Measurements from ENCODE around the gene STK36. TPM values are rescaled to one million over a fixed set of nuclear protein-coding genes. Genes with fewer than 3 reads are reported as not detected.
A peak's percentile ranks its signal among the peaks of the same experiment; 100 is the strongest.

Gene STK36
- total RNA-seq, 1 donor from 2014 or later = 9.0 TPM

DNA sequence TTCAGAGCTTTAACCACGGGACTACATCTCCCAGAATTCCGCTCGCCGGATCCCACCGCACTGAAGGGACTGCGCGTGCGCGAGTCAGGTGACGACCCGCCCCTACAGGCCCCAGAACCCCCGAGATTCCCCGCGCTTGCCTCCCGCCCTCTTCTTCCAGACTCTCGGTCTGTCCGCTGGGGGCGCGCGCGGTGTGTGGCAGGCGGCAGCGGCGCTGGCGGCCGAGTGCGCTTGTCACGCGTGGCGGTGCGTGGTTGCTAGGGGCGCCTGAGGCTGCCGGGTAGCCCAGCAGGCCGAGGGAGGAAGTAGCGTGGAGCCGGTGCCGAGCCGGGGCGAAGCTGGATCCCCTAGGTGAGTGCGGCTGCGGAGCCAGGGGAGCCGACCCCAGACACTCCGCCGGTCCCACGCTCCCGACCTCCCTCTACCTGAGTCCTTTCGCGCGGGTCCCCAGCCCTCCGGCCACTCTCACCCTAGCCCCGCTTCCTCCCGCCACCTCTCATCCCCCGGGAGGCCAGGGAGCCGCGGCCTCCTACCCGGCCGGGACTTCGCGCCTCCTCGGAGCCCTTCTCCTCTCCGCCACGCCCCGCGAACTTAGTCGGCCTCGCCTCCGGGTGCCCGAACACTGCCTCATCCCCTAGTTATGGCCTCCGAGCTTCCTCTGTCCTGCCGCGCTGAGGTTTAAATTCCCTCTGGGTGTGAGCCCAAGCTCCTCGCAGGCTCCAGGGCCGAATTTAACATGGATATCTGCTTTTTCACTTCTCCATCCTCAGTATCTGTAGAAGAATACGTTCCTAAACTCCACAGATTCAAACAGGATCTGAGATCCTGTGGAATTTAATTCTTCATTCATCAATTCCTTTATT is 39.0 kb downstream of the STK36 start, which contains the start of gene TTLL4:
TSS of gene TTLL4 (plus strand) at position 149 of the 863 bp plus-strand sequence. CDS start 26,842 bp downstream, outside the sequence.
- intact Hi-C loops (cut with DNase I) = loop anchor here (1.0 to 5.0 kb wide), 3 partner anchors 71 to 136 kb away; partner anchors contain the start of genes CYP27A1 and PRKAG3
- DNase-seq (ENCODE audit: low spot score) = peak; percentile 99

DNA sequence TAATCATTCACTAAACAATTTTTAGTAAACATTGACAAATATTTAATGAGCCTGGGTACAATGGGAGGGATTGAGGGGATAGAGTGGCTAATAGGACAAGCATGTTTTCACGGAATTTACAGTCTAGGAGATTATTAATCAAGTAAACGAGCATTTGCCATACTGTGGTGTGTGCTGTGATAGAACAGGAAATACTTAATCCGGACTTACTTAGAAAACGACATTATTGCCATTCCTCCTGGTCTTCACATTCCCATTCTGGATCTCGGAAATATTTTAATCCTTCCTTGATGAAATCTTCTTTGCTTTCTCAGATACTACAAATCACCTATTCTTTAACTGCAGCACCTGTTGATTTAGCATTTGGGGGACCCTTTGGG is 39.7 kb downstream of the STK36 start:
- no peak for DNase-seq (ENCODE audit: low spot score)
- intact Hi-C loops (cut with DNase I) = loop anchor here (1.0 to 5.0 kb wide), 3 partner anchors 71 to 136 kb away; partner anchors contain the start of genes CYP27A1 and PRKAG3

DNA sequence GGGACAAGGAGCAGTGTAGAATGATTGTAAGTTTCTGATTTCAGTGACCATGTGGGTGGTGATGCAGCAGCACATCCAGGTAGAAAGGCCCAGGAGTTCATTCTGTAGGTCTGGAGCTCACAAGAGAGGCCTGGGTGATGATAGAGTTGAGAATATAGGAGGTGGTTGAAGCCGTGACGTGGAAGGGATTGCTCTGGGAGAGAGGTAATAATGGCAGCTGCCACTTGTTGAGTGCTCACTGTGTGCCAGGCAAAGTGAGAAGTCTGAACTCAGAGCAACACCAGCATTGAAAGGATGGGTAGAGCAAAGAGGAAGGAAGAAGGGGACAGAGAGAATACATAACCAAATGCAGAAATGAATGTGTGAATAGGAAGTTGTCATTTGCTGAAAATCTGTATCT is 42.0 kb downstream of the STK36 start:
- DNase-seq (ENCODE audit: low spot score) = no peak
- intact Hi-C loops (cut with DNase I) = loop anchor here (5.0 kb wide), 2 partner anchors 68 to 118 kb away; partner anchors contain the start of genes CYP27A1 and PRKAG3

GRCh38 chr2:218716070-218716469 is 44.2 kb downstream of the STK36 start:
- DNase-seq (ENCODE audit: low spot score) = no peak
- intact Hi-C loops (cut with DNase I) = no loop called here

DNA sequence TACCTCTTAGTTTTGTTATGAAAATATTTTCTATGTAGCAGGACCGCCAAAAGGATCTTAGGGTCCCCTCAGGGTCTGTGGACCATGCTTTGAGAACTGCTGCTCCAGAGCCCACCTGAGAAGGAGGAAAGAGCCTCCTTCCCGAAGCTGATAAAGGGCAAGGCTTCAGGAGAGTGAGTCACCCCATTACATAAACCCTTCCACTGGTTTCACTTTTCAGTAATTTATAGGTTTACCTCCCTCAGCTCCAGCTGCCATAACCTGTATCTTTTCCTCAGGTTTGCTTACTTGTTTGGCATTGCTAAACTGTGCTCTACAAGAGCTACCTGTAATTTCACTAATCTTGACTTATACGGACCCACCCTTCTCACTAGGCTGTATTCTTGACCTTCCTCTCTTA is 45.4 kb downstream of the STK36 start:
- intact Hi-C loops (cut with DNase I) = no loop called here

DNA sequence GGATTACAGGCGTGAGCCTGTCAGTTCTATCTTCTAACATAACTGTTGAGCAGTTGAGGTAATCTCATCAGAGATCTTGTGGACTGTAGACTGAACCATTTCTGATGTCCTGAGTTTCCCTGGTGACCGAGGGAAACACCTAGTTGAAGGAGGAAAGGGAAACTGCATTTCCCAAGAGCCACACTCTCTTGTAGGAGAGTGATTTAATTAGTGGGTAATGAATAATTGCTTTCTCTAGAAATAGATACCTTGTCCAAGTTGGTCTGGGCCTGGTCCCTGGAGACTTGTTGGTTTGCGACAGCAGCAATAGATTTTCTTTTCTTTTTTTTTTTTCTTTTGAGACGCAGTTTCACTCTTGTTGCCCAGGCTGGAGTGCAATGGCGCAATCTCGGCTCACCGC is 46.2 kb downstream of the STK36 start:
- intact Hi-C loops (cut with DNase I) = no loop called here
- no peak for DNase-seq (ENCODE audit: low spot score)

More for the DNA sequence above, 45.4 kb downstream of the STK36 start:
- no peak for DNase-seq (ENCODE audit: low spot score)

DNA sequence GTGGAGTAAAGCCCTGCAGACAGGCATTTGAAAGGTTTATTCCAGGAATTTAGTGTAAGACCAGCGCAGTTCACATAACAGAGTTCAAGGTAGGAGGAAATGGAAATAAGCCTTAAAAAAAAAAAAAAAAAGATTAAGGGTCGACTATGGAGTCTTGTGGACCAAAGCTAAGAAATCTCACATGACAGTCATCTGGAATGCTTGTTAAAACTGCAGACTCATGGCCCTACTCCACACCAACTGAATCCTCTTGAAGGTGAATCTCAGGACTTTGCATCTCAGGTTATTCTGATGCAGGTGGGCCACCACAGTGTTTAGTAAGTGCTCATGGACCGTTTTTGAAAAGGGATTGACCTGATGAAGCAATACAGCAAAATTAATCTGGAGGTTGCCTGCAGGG is 47.6 kb downstream of the STK36 start:
- DNase-seq (ENCODE audit: low spot score) = no peak
- intact Hi-C loops (cut with DNase I) = no loop called here

GRCh38 chr2:218720048-218721041 is 48.5 kb downstream of the STK36 start:
- no peak for DNase-seq (ENCODE audit: low spot score)
- intact Hi-C loops (cut with DNase I) = no loop called here

- no peak for DNase-seq (ENCODE audit: low spot score)
- intact Hi-C loops (cut with DNase I) = no loop called here
These were observed 49.6 kb downstream of the STK36 start for GRCh38 chr2:218721488-218721887.

DNA sequence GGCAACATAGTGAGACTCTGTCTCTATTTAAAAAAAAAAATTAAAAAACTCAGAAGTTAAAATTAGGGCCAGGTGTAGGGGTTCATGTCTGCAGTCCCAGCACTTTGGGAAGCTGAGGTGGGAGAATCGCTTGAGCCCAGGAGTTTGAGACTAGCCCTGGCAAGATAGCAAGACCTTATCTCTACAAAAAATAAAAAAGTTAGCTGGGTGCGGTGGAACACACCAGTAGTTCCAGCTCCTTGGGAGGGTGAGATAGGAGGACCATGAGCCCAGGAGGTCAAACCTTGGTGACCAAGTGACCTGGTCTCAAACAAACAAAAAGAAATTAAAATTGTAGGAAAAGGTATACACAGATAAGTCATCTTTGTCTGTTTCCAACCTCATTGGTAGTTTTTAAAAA is 50.0 kb downstream of the STK36 start:
- intact Hi-C loops (cut with DNase I) = no loop called here
- DNase-seq (ENCODE audit: low spot score) = no peak

- intact Hi-C loops (cut with DNase I) = no loop called here
- DNase-seq (ENCODE audit: low spot score) = no peak
These were observed 50.5 kb downstream of the STK36 start for GRCh38 chr2:218722419-218722818.

DNA sequence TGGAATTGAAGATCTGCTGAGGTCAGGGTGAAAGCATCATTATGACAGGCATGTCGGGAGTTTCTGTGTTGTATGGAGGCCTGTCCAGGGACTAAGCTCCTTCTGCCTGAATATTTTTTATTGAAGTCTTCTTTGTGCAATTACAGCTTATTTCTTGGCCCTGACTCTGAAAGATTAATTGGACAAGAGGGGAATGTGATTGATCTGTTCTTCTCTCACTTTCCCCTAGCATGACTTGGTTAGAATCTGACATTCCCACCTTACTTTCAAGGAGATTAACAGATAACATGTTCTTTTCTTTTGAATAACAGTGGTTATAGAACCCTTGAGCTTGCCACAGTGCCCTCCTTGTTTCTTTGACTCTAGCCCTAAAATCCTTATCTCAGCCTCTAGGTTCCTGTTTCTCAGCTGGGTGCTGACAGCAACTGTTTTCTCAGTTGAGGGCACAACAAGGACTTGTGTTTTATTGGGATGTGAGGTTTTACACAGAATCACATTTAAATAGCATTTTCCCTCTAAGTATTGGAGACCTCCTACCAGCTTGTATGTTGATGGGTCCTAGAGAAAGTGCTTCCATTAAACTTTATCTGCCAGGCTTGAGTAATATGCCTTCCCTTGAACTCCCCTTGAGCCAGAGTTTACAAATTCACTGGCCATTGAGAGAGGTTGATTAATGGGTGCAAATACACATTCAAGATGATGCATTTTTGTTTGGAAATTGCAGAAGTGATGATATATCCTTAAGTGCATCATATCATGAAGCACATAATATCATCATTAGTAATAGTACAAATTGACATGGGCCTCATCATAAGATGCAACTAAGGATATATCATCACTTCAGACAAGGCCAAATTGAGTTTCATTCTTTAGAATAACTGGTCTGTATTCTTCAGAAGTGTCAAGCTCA is 51.2 kb downstream of the STK36 start:
- DNase-seq (ENCODE audit: low spot score) = no peak
- intact Hi-C loops (cut with DNase I) = no loop called here

GRCh38 chr2:218726004-218726574 is 54.2 kb downstream of the STK36 start:
- no peak for DNase-seq (ENCODE audit: low spot score)
- intact Hi-C loops (cut with DNase I) = no loop called here

DNA sequence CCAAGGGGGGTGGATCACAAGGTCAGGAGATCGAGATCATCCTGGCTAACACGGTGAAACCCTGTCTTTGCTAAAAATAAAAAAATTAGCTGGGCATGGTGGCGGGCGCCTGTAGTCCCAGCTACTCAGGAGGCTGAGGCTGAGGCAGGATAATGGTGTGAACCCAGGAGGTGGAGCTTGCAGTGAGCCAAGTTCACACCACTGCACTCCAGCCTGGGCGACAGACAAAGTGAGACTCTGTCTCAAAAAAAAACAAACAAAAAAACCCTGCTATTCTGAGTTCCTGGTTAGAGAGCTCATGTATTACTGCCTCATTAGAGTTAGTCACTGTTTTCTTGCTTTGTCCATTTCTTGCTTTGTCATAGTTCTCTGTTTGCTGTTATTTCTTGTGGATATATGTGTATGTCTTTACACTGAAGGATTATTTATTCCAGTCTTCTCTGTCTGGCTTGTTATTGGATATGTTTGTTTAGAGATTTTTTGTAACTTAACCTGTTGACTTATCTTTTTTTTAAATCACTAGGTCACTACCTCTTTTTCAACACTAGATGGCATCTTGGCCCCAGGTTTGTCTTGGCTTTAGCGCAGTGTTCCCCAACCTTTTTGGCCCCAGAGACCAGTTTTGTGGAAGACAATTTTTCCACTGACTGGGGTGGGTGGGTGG is 55.7 kb downstream of the STK36 start:
- intact Hi-C loops (cut with DNase I) = no loop called here
- no peak for DNase-seq (ENCODE audit: low spot score)

DNA sequence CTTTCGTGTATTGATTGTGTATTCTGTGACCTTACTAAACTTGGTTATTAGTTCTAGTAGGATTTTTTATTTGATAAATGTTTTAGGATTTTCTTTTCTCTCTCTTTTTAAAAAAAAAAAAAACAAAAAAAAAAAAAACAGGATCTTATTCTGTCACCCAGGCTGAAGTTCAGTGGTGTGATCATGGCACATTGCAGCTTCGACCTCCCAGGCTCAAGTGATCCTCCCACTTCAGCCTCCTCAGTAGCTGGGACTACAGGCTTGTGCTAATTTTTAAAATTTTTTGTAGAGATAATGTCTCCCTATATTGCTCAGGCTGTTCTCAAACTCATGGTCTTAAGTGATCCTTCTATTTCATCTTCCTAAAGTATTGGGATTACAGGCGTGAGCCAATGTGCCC is 57.8 kb downstream of the STK36 start:
- intact Hi-C loops (cut with DNase I) = loop anchor here (5.0 kb wide), 1 partner anchor 108 kb away; no protein-coding TSS in a partner anchor
- no peak for DNase-seq (ENCODE audit: low spot score)

DNA sequence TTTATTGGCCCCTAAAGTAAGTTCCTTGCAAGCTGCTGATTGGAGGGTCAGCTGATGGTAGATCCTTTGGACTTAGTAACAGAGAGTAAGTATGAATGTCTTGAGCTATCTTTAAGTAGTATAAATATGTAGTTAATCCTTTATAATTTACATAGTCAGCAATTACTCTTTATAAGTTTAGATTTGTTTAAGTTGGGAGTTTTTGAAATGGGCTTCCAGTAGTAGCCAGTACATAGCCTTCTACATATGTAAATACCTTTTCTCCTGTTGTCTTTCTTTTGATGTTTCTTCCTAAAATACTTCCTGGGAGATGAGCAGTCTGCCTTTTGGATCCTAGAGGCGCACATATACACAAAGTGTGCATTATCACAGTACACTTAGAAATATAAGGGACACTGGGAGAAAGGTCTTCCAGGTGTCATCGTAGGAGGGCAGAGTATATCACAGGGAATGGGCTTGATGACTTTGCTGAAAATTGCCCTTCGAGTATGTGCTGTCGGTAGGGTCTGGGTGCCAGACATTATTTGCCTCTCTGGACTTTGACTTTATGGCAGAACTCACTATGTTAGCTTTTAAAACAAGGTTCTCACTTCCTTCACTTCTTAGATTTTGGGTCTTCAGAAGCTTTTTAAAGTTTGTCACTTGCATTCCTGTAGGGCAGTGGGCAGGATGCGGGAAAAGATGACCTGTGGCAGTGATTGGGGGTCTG is 60.3 kb downstream of the STK36 start:
- intact Hi-C loops (cut with DNase I) = loop anchor here (5.0 kb wide), 1 partner anchor 105 kb away; no protein-coding TSS in a partner anchor
- DNase-seq (ENCODE audit: low spot score) = no peak

DNA sequence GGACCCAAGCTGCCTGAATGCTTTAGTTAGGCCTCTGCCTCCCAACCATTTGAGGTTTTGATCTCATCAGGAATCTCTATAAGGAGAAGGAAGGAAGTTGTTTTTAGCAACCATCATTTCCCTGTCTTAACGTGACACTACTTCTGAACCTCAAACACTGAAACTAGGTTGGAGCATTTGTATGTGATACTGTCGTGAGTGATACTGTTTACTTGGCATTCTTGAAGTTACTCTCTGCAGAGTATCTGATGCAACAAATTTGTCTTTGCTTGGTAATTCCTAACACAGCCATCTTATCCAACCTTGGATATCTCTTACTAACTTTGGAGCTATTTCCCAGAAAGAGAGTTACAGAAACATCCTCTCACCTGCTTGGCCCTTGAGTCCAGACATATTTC is 60.9 kb downstream of the STK36 start:
- no peak for DNase-seq (ENCODE audit: low spot score)
- intact Hi-C loops (cut with DNase I) = loop anchor here (5.0 kb wide), 1 partner anchor 105 kb away; no protein-coding TSS in a partner anchor

Data from cardiac septum (tissue), 1 donor.